SKM-1 (cell line): ENCODE results near the gene ESM1.
"Not testable (repeated sequence)": the region's sequence is repeated elsewhere in the genome, so short reads cannot be mapped to it uniquely, and the experiment has no call there.

ENCODE experiments used
- DNase-seq: peaks from one replicate; lab custom pipeline; 2025; ENCODE audit not compliant: unreplicated experiment; lab: John Stamatoyannopoulos, UW

Gene ESM1

GRCh38 chr5:54985301-54986268 lies at the start of gene ESM1:
Gene ESM1, minus strand, starts transcription at chr5:54985593. Its CDS starts 76 bp downstream, at chr5:54985517.
- no peak for DNase-seq

GRCh38 chr5:55033568-55033967 lies 48.2 kb upstream of the ESM1 start:
- no peak for DNase-seq

GRCh38 chr5:55031492-55031891 lies 46.1 kb upstream of the ESM1 start:
- no peak for DNase-seq

GRCh38 chr5:55030676-55031369 lies 45.4 kb upstream of the ESM1 start:
- DNase-seq, result no peak

GRCh38 chr5:55030220-55030619 lies 44.8 kb upstream of the ESM1 start:
- DNase-seq, result no peak

GRCh38 chr5:55027595-55027994 lies 42.2 kb upstream of the ESM1 start:
- DNase-seq, result no peak

GRCh38 chr5:55022450-55022849 lies 37.1 kb upstream of the ESM1 start:
- no peak for DNase-seq

- no peak for DNase-seq
Measured at GRCh38 chr5:55021821-55022220, 36.4 kb upstream of the ESM1 start.

- DNase-seq, result no peak
Measured at GRCh38 chr5:55021410-55021809, 36.0 kb upstream of the ESM1 start.

GRCh38 chr5:55010149-55010548 lies 24.8 kb upstream of the ESM1 start:
- DNase-seq, result not testable (repeated sequence)

- DNase-seq, result no peak
Measured at GRCh38 chr5:55004729-55005128, 19.3 kb upstream of the ESM1 start.

GRCh38 chr5:55003432-55004065 lies 18.2 kb upstream of the ESM1 start:
- DNase-seq, result no peak

GRCh38 chr5:55002166-55002565 lies 16.8 kb upstream of the ESM1 start:
- not testable (repeated sequence) for DNase-seq

GRCh38 chr5:54997081-54997480 lies 11.7 kb upstream of the ESM1 start:
- no peak for DNase-seq

- DNase-seq, result no peak
Measured at GRCh38 chr5:54996466-54996865, 11.1 kb upstream of the ESM1 start.

GRCh38 chr5:54995168-54995567 lies 9.8 kb upstream of the ESM1 start:
- no peak for DNase-seq

GRCh38 chr5:54994628-54995027 lies 9.2 kb upstream of the ESM1 start:
- DNase-seq, result no peak

- no peak for DNase-seq
Measured at GRCh38 chr5:54993318-54993717, 7.9 kb upstream of the ESM1 start.

GRCh38 chr5:54991416-54991815 lies 6.0 kb upstream of the ESM1 start:
- DNase-seq, result no peak

- DNase-seq, result no peak
Measured at GRCh38 chr5:54990841-54991258, 5.5 kb upstream of the ESM1 start.

- DNase-seq, result no peak
Measured at GRCh38 chr5:54988817-54989216, 3.4 kb upstream of the ESM1 start.

GRCh38 chr5:54988218-54988617 lies 2.8 kb upstream of the ESM1 start:
- no peak for DNase-seq
